ENCODE data around the gene VAV1.
"Not testable (repeated sequence)": the region's sequence is repeated elsewhere in the genome, so short reads cannot be mapped to it uniquely, and the experiment has no call there.

The VAV1 gene

DNA sequence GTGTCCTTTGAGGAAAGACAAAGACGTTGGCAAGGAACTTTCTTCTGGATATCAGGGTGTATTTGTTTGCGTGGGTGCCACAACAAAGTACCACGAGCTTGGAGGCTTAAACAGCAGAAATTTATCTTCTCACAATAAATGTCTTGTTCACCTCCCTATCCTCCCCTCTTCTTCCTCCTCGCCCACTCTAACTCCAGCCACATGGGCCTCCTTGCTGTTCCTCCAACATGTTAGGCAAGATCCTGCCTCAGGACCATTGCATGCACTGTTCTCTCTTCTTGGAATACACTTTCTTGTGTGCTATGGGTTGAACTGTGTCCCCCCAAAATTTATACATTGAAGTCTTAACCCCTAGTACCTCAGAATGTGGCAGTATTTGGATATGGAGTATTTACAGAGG lies 45.7 kb downstream of the VAV1 start:
- DNase-seq (ENCODE audit: low read depth in 2 of 2): no peak

GRCh38 chr19:6819323-6819722 lies 46.8 kb downstream of the VAV1 start:
- no peak for DNase-seq (ENCODE audit: low read depth in 2 of 2)

DNA sequence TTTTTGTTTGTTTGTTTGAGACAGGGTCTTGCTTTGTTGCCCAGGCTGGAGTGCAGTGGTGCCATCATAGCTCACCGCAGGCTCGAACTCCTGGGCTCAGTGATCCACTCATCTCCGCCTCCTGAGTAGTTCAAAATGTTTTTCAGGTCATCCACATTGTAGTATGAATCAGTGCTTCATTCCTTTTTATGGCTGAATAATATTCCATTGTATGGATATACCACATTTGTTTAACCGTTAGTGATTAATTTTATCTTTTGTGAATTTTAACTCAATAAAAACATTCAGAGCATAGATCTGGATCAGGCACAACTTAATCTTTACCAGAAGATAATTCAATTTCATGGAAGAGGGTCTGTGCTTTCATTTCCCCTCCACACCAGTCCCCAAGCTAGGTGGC lies 47.7 kb downstream of the VAV1 start:
- no peak for DNase-seq (ENCODE audit: low read depth in 2 of 2)

- DNase-seq (ENCODE audit: low read depth in 2 of 2): no peak
These were observed 49.3 kb downstream of the VAV1 start for GRCh38 chr19:6821639-6822310.

DNA sequence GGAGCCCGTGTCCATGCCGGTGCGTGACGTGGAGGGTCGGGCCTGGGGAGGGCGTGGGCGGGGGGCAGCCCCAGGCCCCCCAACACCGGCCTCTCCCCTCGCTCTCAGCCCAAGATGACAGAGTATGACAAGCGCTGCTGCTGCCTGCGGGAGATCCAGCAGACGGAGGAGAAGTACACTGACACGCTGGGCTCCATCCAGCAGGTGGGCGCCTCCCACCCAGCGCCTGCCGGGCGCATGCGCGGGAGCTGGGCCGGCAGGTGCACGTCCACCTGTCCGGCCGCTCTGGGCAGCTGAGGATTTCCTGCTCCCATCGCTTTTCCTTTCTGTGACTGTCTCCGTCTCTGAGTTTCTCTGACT lies 49.8 kb downstream of the VAV1 start:
- DNase-seq (ENCODE audit: low read depth in 2 of 2): no peak

GRCh38 chr19:6825076-6825774 lies 52.7 kb downstream of the VAV1 start:
- DNase-seq (ENCODE audit: low read depth in 2 of 2): no peak

DNA sequence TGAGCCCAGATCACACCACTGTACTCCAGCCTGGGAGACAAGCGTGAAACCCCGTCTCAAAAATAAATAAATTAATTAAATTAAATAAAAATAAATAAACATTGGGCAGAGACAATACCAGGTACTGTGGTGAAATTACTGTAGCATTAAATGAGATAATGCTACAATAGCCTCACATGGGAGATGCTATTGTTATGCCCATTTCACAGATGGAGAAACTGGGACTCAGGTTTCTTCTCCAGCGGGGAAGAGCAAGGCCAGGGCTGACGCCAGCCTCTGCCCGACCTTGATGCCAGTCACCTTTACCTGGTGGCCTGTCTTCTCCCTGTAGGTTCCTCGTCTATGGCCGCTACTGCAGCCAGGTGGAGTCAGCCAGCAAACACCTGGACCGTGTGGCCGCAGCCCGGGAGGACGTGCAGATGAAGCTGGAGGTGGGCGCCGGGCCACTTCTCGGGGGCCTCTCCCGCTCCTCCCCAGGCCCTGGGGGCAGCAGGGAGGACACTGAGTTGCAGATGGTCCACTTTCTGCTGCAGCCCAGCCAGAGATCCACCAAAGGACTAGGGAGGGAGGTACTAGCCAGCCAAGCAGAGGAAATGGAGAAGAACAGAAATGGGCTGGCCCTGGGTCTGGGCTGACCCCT lies 53.9 kb downstream of the VAV1 start:
- no peak for DNase-seq (ENCODE audit: low read depth in 2 of 2)

DNA sequence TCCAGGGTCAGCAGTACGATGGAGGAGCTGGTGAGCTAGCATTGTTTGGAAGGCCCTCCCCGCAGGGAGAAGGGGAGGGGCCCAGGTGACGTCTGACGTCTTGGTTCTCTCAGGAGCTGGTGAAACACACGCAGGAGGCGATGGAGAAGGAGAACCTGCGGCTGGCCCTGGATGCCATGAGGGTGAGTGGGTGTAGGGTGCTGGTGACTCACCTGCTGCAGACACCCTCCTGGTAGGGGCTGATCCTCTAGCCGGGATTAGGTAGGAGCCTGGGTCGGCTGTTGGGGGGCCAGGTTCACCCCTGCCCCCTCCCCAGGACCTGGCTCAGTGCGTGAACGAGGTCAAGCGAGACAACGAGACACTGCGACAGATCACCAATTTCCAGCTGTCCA lies 55.8 kb downstream of the VAV1 start:
- no peak for DNase-seq (ENCODE audit: low read depth in 2 of 2)

GRCh38 chr19:6828698-6829633 lies 56.5 kb downstream of the VAV1 start:
- peak in 1 of 2 donors; percentile 37 for DNase-seq (ENCODE audit: low read depth in 2 of 2)

- DNase-seq (ENCODE audit: low read depth in 2 of 2): not testable (repeated sequence)
These were observed 57.3 kb downstream of the VAV1 start for GRCh38 chr19:6829829-6830228.

GRCh38 chr19:6831084-6831483 lies 58.6 kb downstream of the VAV1 start:
- DNase-seq (ENCODE audit: low read depth in 2 of 2): not testable (repeated sequence)

GRCh38 chr19:6832412-6832811 lies 59.9 kb downstream of the VAV1 start:
- DNase-seq (ENCODE audit: low read depth in 2 of 2): no peak

- no peak for DNase-seq (ENCODE audit: low read depth in 2 of 2)
These were observed 60.8 kb downstream of the VAV1 start for GRCh38 chr19:6833166-6833790.

DNA sequence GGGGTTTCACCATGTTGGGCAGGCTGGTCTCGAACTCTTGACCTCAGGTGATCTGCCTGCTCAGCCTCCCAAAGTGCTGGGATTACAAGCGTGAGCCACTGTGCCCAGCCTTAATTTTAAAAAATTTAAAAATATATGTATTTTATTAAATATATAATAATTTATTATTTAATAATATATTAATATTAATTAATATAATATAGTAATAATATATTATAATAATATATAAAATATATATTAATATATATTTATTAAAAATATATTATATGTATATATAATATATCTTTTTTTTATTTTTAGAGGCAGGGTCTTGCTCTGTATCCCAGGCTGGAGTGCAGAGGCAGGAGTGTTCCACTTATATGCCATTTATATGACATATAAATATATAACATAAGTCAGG lies 61.9 kb downstream of the VAV1 start:
- no peak for DNase-seq (ENCODE audit: low read depth in 2 of 2)

DNA sequence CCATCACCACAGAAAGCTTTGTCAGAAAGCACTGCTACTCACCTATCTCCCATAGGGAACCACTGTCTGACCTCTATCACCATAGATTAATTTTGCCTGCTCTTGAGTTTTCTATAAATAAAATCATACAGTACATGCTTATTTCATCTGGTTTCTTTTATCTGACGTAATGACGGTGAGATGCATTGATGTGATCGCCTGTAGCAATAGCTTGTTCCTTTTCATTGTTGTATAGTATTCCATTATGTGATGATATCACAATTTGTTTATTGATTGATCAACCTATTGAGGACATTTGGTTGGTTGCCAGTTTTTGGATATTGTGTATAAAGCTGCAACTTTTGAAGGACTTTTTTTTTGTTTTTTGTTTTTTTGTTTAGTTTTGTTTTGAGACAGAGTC lies 63.0 kb downstream of the VAV1 start:
- no peak for DNase-seq (ENCODE audit: low read depth in 2 of 2)

DNA sequence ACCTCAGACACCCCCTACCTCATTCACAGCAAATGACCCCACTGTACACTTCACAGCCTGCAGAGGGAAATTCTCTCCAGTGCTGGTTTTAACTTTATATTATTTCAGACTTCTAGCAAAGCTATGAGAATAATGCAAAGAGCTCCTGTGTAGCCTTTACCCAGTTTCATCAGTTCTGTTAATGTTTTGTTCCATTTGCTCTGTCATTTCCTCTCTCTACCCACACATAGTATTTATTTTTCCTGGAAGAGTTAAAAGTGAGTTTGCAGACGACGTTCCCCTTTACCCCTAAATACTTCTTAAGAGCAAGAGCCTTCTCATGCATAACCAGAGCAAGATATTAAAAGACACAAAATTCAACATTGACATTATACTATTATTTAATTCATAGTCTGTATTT lies 65.0 kb downstream of the VAV1 start:
- no peak for DNase-seq (ENCODE audit: low read depth in 2 of 2)

GRCh38 chr19:6838062-6838655 lies 65.7 kb downstream of the VAV1 start:
- DNase-seq (ENCODE audit: low read depth in 2 of 2): no peak

- no peak for DNase-seq (ENCODE audit: low read depth in 2 of 2)
These were observed 70.5 kb downstream of the VAV1 start for GRCh38 chr19:6842871-6843607.

DNA sequence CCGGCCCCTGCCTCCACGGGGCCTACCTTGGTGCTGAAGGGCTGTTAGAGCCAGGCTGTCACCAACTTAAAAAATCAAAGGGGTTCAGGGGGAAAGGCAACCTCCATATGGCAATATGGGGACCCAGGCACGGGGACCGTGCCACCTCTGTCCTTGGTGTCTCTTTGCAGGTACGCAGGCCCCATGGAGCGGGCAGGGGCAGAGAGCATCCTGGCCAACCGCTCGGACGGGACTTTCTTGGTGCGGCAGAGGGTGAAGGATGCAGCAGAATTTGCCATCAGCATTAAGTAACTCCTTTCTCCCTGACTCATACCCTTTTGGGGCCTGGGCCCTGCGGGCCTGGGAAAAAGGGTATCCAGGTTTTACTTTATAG lies 75.3 kb downstream of the VAV1 start:
- DNase-seq (ENCODE audit: low read depth in 2 of 2): no peak

- no peak for DNase-seq (ENCODE audit: low read depth in 2 of 2)
These were observed 76.5 kb downstream of the VAV1 start for GRCh38 chr19:6848986-6849385.

DNA sequence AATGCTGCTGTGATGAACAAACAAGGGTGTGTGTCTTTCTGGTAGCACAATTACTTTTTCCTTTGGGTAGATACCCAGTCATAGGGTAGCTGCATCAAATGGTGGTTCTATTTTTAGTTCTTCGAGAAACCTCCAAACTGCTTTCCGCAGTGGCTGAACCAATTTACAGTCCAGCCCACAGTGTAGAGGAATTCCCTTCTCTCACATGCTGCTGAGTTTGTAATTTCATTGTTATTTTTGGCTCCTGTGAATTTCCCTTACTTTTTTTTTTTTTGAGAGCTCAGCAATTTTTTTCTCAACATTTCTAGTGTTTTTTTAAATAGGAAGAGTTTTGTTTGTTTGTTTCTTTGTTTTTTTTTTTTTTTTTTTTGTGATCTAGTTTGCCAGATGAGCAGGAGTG lies 77.4 kb downstream of the VAV1 start:
- DNase-seq (ENCODE audit: low read depth in 2 of 2): no peak
